Activated effector memory CD4-positive, alpha-beta T cell treated with Interleukin-2 at 50 U/mL for 16 hours (primary cell): ENCODE results near the gene DHRS1.

Experiments used
- DNase-seq: peaks from one replicate; pipeline ENCODE4 v3.0.0-alpha.2; 2020

Gene DHRS1

GRCh38 chr14:24327303-24327702 lies 27.7 kb upstream of the DHRS1 start:
- no peak for DNase-seq

GRCh38 chr14:24325963-24326362 lies 26.4 kb upstream of the DHRS1 start:
- no peak for DNase-seq

GRCh38 chr14:24325041-24325530 lies 25.5 kb upstream of the DHRS1 start:
- DNase-seq, result no peak

- DNase-seq, result no peak
Measured at GRCh38 chr14:24324024-24324423, 24.4 kb upstream of the DHRS1 start.

GRCh38 chr14:24323341-24323740 lies 23.8 kb upstream of the DHRS1 start:
- no peak for DNase-seq

GRCh38 chr14:24322672-24323071 lies 23.1 kb upstream of the DHRS1 start:
- no peak for DNase-seq

GRCh38 chr14:24321212-24321975 lies 21.8 kb upstream of the DHRS1 start:
- no peak for DNase-seq

GRCh38 chr14:24317141-24317928 lies 17.8 kb upstream of the DHRS1 start:
- DNase-seq, result no peak

- DNase-seq, result no peak
Measured at GRCh38 chr14:24316597-24316950, 17.0 kb upstream of the DHRS1 start.

GRCh38 chr14:24315807-24316596 lies 16.4 kb upstream of the DHRS1 start:
- DNase-seq, result no peak

- DNase-seq, result no peak
Measured at GRCh38 chr14:24315243-24315806, 15.7 kb upstream of the DHRS1 start.

- no peak for DNase-seq
Measured at GRCh38 chr14:24314377-24315193, 15.0 kb upstream of the DHRS1 start.

GRCh38 chr14:24313913-24314312 lies 14.3 kb upstream of the DHRS1 start:
- no peak for DNase-seq

- peak; percentile 30 for DNase-seq
Measured at GRCh38 chr14:24312736-24313507, 13.3 kb upstream of the DHRS1 start.

GRCh38 chr14:24311837-24312615 lies 12.4 kb upstream of the DHRS1 start:
- DNase-seq, result no peak

- DNase-seq, result peak; percentile 64
Measured at GRCh38 chr14:24310646-24311604, 11.3 kb upstream of the DHRS1 start, which contains the start of gene LTB4R. Gene LTB4R, plus strand, starts transcription at chr14:24311502. Its CDS starts 4,150 bp downstream, at chr14:24315652.

- DNase-seq, result no peak
Measured at GRCh38 chr14:24310265-24310645, 10.7 kb upstream of the DHRS1 start.

- DNase-seq, result no peak
Measured at GRCh38 chr14:24309538-24310264, 10.1 kb upstream of the DHRS1 start, which contains the start of gene LTB4R2. Gene LTB4R2, plus strand, starts transcription at chr14:24310140. Its CDS starts 525 bp downstream, at chr14:24310665.
